ENCODE results near the gene RTEL1. TPM values are rescaled to one million over a fixed set of nuclear protein-coding genes. Genes with fewer than 3 reads are reported as not detected.
"Not testable (repeated sequence)": the region's sequence is repeated elsewhere in the genome, so short reads cannot be mapped to it uniquely, and the experiment has no call there.

RTEL1 gene
- total RNA-seq, 1 donor from 2014 or later, result 4.7 TPM

- Histone ChIP-seq H3K4me3 (ENCODE audit: low read length in 3 of 3) (no peak overlapping the region), H3K27ac (ENCODE audit: low read depth, low read length) (no peak overlapping the region), H3K36me3 (ENCODE audit: control insufficient read depth in 3 of 3, insufficient read depth in 3 of 3, low read length in 3 of 3) (peaks cover 40 to 52% (median 49%) of the 10 kb centered on the region in 3 donors), H3K27me3 (ENCODE audit: control insufficient read depth in 3 of 3, insufficient read depth in 3 of 3, low read length in 3 of 3) (no peaks in the 10 kb centered on the region), H3K4me1 (ENCODE audit: control insufficient read depth in 3 of 3, insufficient read depth in 3 of 3, low read length in 3 of 3) (no peaks in the 10 kb centered on the region), H3K9me3 (ENCODE audit: control insufficient read depth in 3 of 3, low read length in 3 of 3) (no peaks in the 10 kb centered on the region), H3K9ac (ENCODE audit: low read depth in 1 of 3, low read length in 3 of 3) (no peak overlapping the region)
Observed at GRCh38 chr20:63665708-63666107, 7.6 kb downstream of the RTEL1 start.

DNA sequence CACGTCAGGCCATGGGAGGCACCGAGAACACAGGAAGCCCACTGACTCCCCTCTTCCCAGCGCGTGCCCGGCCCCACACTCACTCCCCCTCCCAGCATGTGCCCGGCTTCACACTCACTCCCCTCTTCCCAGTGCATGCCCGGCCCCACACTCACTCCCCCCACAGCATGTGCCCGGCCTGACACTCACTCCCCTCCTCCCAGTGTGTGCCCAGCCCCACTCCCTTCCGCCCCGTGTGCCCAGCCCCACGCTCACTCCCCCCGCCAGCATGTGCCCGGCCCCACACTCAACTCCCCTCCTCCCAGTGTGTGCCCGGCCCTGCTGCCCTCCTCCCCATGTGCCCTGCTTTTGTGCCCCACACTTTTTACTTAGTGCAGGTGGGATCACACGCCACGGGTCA lies 9.7 kb downstream of the RTEL1 start:
- H3K4me1 ChIP-seq (ENCODE audit: control insufficient read depth in 3 of 3, insufficient read depth in 3 of 3, low read length in 3 of 3), result no peaks in the 10 kb centered on the region
- no peaks in the 10 kb centered on the region for H3K27me3 ChIP-seq (ENCODE audit: control insufficient read depth in 3 of 3, insufficient read depth in 3 of 3, low read length in 3 of 3)
- H3K9me3 ChIP-seq (ENCODE audit: control insufficient read depth in 3 of 3, low read length in 3 of 3), result no peaks in the 10 kb centered on the region
- H3K27ac ChIP-seq (ENCODE audit: low read depth, low read length), result no peak overlapping the region
- H3K4me3 ChIP-seq (ENCODE audit: low read length in 3 of 3), result no peak overlapping the region
- H3K36me3 ChIP-seq (ENCODE audit: control insufficient read depth in 3 of 3, insufficient read depth in 3 of 3, low read length in 3 of 3), result peaks cover 34 to 40% (median 35%) of the 10 kb centered on the region in 3 donors
- H3K9ac ChIP-seq (ENCODE audit: low read depth in 1 of 3, low read length in 3 of 3), result no peak overlapping the region

GRCh38 chr20:63668351-63668750 lies 10.2 kb downstream of the RTEL1 start:
- no peaks in the 10 kb centered on the region for H3K27me3 ChIP-seq (ENCODE audit: control insufficient read depth in 3 of 3, insufficient read depth in 3 of 3, low read length in 3 of 3)
- H3K36me3 ChIP-seq (ENCODE audit: control insufficient read depth in 3 of 3, insufficient read depth in 3 of 3, low read length in 3 of 3), result peaks cover 29 to 35% (median 30%) of the 10 kb centered on the region in 3 donors
- H3K9ac ChIP-seq (ENCODE audit: low read depth in 1 of 3, low read length in 3 of 3), result no peak overlapping the region
- no peak overlapping the region for H3K4me3 ChIP-seq (ENCODE audit: low read length in 3 of 3)
- H3K9me3 ChIP-seq (ENCODE audit: control insufficient read depth in 3 of 3, low read length in 3 of 3), result no peaks in the 10 kb centered on the region
- no peak overlapping the region for H3K27ac ChIP-seq (ENCODE audit: low read depth, low read length)
- no peaks in the 10 kb centered on the region for H3K4me1 ChIP-seq (ENCODE audit: control insufficient read depth in 3 of 3, insufficient read depth in 3 of 3, low read length in 3 of 3)

- not testable (repeated sequence) for H3K4me3 ChIP-seq (ENCODE audit: low read length in 3 of 3); H3K27me3 ChIP-seq (ENCODE audit: control insufficient read depth in 3 of 3, insufficient read depth in 3 of 3, low read length in 3 of 3); H3K9me3 ChIP-seq (ENCODE audit: control insufficient read depth in 3 of 3, low read length in 3 of 3); H3K4me1 ChIP-seq (ENCODE audit: control insufficient read depth in 3 of 3, insufficient read depth in 3 of 3, low read length in 3 of 3); H3K27ac ChIP-seq (ENCODE audit: low read depth, low read length); H3K9ac ChIP-seq (ENCODE audit: low read depth in 1 of 3, low read length in 3 of 3)
- H3K36me3 ChIP-seq (ENCODE audit: control insufficient read depth in 3 of 3, insufficient read depth in 3 of 3, low read length in 3 of 3), result peaks cover 30 to 43% (median 36%) of the 10 kb centered on the region in 3 donors
Observed at GRCh38 chr20:63671695-63672094, 13.6 kb downstream of the RTEL1 start.

DNA sequence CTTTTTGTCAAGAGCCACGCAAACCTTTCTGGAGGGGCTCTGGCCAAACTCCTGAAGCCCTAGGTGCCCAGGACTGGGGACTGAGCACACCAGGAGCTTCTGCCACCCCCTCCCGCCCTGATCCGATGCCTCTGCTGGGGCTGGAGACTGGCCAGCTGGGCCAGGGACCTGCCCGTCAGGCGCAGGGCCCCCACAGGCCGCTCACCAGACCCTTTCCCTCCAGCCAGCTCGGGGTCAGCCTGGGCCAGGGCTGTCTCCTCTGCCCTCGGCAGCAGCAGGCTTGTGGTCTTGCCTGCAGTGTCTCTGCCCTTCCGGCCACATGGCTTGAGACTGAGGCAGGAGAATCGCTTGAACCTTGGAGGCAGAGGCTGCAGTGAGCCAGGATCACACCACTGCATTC lies 14.6 kb downstream of the RTEL1 start:
- Histone ChIP-seq H3K36me3 (ENCODE audit: control insufficient read depth in 3 of 3, insufficient read depth in 3 of 3, low read length in 3 of 3) (peaks cover 24 to 43% (median 29%) of the 10 kb centered on the region in 3 donors), H3K27ac (ENCODE audit: low read depth, low read length) (no peak overlapping the region), H3K9me3 (ENCODE audit: control insufficient read depth in 3 of 3, low read length in 3 of 3) (no peaks in the 10 kb centered on the region), H3K9ac (ENCODE audit: low read depth in 1 of 3, low read length in 3 of 3) (no peak overlapping the region), H3K4me3 (ENCODE audit: low read length in 3 of 3) (no peak overlapping the region), H3K27me3 (ENCODE audit: control insufficient read depth in 3 of 3, insufficient read depth in 3 of 3, low read length in 3 of 3) (no peaks in the 10 kb centered on the region), H3K4me1 (ENCODE audit: control insufficient read depth in 3 of 3, insufficient read depth in 3 of 3, low read length in 3 of 3) (no peaks in the 10 kb centered on the region)

GRCh38 chr20:63673951-63674350 lies 15.8 kb downstream of the RTEL1 start:
- no peak overlapping the region for H3K27ac ChIP-seq (ENCODE audit: low read depth, low read length)
- no peaks in the 10 kb centered on the region for H3K4me1 ChIP-seq (ENCODE audit: control insufficient read depth in 3 of 3, insufficient read depth in 3 of 3, low read length in 3 of 3)
- H3K27me3 ChIP-seq (ENCODE audit: control insufficient read depth in 3 of 3, insufficient read depth in 3 of 3, low read length in 3 of 3), result no peaks in the 10 kb centered on the region
- no peak overlapping the region for H3K9ac ChIP-seq (ENCODE audit: low read depth in 1 of 3, low read length in 3 of 3)
- peaks cover 27 to 45% (median 31%) of the 10 kb centered on the region in 3 donors for H3K36me3 ChIP-seq (ENCODE audit: control insufficient read depth in 3 of 3, insufficient read depth in 3 of 3, low read length in 3 of 3)
- no peak overlapping the region for H3K4me3 ChIP-seq (ENCODE audit: low read length in 3 of 3)
- no peaks in the 10 kb centered on the region for H3K9me3 ChIP-seq (ENCODE audit: control insufficient read depth in 3 of 3, low read length in 3 of 3)

- Histone ChIP-seq H3K9me3 (ENCODE audit: control insufficient read depth in 3 of 3, low read length in 3 of 3) (no peaks in the 10 kb centered on the region), H3K9ac (ENCODE audit: low read depth in 1 of 3, low read length in 3 of 3) (no peak overlapping the region), H3K4me3 (ENCODE audit: low read length in 3 of 3) (no peak overlapping the region), H3K27me3 (ENCODE audit: control insufficient read depth in 3 of 3, insufficient read depth in 3 of 3, low read length in 3 of 3) (no peaks in the 10 kb centered on the region), H3K36me3 (ENCODE audit: control insufficient read depth in 3 of 3, insufficient read depth in 3 of 3, low read length in 3 of 3) (peaks cover 33 to 50% (median 37%) of the 10 kb centered on the region in 3 donors), H3K4me1 (ENCODE audit: control insufficient read depth in 3 of 3, insufficient read depth in 3 of 3, low read length in 3 of 3) (no peaks in the 10 kb centered on the region), H3K27ac (ENCODE audit: low read depth, low read length) (no peak overlapping the region)
Observed at GRCh38 chr20:63675681-63676368, 17.7 kb downstream of the RTEL1 start.

- H3K4me3 ChIP-seq (ENCODE audit: low read length in 3 of 3), result no peak overlapping the region
- no peak overlapping the region for H3K27ac ChIP-seq (ENCODE audit: low read depth, low read length)
- no peak overlapping the region for H3K9ac ChIP-seq (ENCODE audit: low read depth in 1 of 3, low read length in 3 of 3)
- no peaks in the 10 kb centered on the region for H3K27me3 ChIP-seq (ENCODE audit: control insufficient read depth in 3 of 3, insufficient read depth in 3 of 3, low read length in 3 of 3)
- H3K9me3 ChIP-seq (ENCODE audit: control insufficient read depth in 3 of 3, low read length in 3 of 3), result no peaks in the 10 kb centered on the region
- peaks cover 11 to 16% (median 13%) of the 10 kb centered on the region in 3 donors for H3K4me1 ChIP-seq (ENCODE audit: control insufficient read depth in 3 of 3, insufficient read depth in 3 of 3, low read length in 3 of 3)
- H3K36me3 ChIP-seq (ENCODE audit: control insufficient read depth in 3 of 3, insufficient read depth in 3 of 3, low read length in 3 of 3), result peaks cover 29 to 45% (median 37%) of the 10 kb centered on the region in 3 donors
Observed at GRCh38 chr20:63678071-63678470, 20.0 kb downstream of the RTEL1 start.

DNA sequence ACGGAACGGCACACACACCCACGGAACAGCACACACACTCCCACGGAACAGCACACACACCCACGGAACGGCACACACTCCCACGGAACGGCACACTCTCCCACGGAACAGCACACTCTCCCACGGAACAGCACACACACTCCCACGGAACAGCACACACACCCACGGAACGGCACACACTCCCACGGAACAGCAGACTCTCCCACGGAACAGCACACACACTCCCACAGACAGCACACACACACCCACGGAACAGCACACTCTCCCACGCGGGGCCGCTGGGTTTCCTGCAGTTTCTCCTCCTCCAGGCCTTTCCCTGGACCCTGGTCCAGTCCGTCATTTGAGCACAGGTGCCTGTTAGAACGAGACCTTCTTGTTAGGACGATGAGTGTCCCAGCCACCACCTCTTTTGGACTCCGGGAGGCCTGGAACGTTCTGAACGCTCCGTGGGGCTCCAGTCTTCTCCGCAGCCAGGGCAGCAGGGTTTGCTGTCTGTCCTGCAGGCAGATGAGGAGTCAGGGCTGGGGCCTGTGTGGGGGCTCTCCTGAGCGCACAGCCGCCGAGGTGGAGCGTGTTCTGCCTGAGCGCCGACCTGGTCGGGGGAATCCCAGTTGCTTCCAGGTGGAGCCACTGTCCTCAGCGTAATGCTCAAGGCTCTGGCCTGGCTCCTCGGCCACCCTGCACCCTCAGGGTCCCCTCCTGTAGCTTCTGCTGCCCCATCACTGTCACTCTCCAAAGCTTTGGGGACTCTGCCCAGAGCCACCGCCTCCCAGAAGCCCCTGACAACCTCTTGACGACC lies 20.8 kb downstream of the RTEL1 start:
- H3K9me3 ChIP-seq (ENCODE audit: control insufficient read depth in 3 of 3, low read length in 3 of 3), result no peaks in the 10 kb centered on the region
- peaks cover 14 to 19% (median 16%) of the 10 kb centered on the region in 3 donors for H3K4me1 ChIP-seq (ENCODE audit: control insufficient read depth in 3 of 3, insufficient read depth in 3 of 3, low read length in 3 of 3)
- no peak overlapping the region for H3K9ac ChIP-seq (ENCODE audit: low read depth in 1 of 3, low read length in 3 of 3)
- no peak overlapping the region for H3K4me3 ChIP-seq (ENCODE audit: low read length in 3 of 3)
- H3K27ac ChIP-seq (ENCODE audit: low read depth, low read length), result no peak overlapping the region
- peaks cover 26 to 42% (median 34%) of the 10 kb centered on the region in 3 donors for H3K36me3 ChIP-seq (ENCODE audit: control insufficient read depth in 3 of 3, insufficient read depth in 3 of 3, low read length in 3 of 3)
- no peaks in the 10 kb centered on the region for H3K27me3 ChIP-seq (ENCODE audit: control insufficient read depth in 3 of 3, insufficient read depth in 3 of 3, low read length in 3 of 3)

DNA sequence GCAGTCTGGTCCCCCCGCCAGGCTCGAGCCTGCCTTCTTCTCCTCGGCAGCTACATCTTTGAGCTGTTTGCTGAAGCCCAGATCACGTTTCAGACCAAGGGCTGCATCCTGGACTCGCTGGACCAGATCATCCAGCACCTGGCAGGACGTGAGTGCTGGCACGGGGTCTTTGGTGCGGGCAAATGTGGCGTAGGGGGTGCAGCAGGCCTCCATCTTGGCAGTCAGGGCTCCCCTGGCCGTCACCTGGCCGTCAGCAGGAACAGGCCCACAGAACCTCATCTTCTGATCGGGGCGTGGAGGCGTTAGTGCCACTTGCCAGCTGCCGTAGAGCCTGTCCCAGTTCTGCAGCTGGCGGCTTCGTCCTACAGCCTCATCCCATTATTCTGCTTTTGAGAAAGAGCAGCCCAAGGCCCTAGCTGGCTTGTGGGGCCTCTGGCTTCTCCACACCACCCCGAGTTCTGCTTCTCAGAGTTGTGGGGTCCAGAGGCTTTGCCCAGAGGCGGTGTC lies 21.7 kb downstream of the RTEL1 start:
- Histone ChIP-seq H3K9ac (ENCODE audit: low read depth in 1 of 3, low read length in 3 of 3) (no peak overlapping the region), H3K27me3 (ENCODE audit: control insufficient read depth in 3 of 3, insufficient read depth in 3 of 3, low read length in 3 of 3) (no peaks in the 10 kb centered on the region), H3K4me1 (ENCODE audit: control insufficient read depth in 3 of 3, insufficient read depth in 3 of 3, low read length in 3 of 3) (peaks cover 14 to 19% (median 16%) of the 10 kb centered on the region in 3 donors), H3K4me3 (ENCODE audit: low read length in 3 of 3) (no peak overlapping the region), H3K36me3 (ENCODE audit: control insufficient read depth in 3 of 3, insufficient read depth in 3 of 3, low read length in 3 of 3) (peaks cover 21 to 37% (median 29%) of the 10 kb centered on the region in 3 donors), H3K9me3 (ENCODE audit: control insufficient read depth in 3 of 3, low read length in 3 of 3) (no peaks in the 10 kb centered on the region), H3K27ac (ENCODE audit: low read depth, low read length) (no peak overlapping the region)

Measured in skeletal muscle tissue (tissue), 4 donors.